ENCODE measurements around the gene GRAP2.

DNA sequence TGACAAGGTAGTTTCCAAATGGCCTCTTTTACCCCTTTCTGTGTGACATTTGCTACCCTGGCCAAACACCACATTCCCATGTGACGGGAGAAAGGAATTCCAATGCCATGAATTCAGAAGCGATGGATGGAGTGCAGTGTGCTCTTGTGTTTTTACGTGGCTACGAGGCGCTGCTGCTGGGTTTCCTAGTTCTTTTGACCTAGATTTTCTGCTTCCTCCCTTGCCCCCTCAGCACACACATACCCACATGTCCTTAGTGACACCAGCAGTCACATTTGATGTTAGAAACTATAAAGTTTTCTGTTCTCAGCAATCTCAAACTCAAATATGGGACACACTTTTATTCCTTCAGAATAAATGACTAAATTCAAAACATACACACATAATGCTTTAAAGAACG is 51.5 kb downstream of the GRAP2 start:
- TF ChIP-seq, protein P1, sequence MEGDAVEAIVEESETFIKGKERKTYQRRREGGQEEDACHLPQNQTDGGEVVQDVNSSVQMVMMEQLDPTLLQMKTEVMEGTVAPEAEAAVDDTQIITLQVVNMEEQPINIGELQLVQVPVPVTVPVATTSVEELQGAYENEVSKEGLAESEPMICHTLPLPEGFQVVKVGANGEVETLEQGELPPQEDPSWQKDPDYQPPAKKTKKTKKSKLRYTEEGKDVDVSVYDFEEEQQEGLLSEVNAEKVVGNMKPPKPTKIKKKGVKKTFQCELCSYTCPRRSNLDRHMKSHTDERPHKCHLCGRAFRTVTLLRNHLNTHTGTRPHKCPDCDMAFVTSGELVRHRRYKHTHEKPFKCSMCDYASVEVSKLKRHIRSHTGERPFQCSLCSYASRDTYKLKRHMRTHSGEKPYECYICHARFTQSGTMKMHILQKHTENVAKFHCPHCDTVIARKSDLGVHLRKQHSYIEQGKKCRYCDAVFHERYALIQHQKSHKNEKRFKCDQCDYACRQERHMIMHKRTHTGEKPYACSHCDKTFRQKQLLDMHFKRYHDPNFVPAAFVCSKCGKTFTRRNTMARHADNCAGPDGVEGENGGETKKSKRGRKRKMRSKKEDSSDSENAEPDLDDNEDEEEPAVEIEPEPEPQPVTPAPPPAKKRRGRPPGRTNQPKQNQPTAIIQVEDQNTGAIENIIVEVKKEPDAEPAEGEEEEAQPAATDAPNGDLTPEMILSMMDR (IDR thresholded peaks at IDR 0.05): no peak
- no peak for TF ChIP-seq POLR2A (IDR thresholded peaks at IDR 0.05)
- TF ChIP-seq POLR2AphosphoS5 (IDR thresholded peaks at IDR 0.05): no peak
- no peak for TF ChIP-seq EP300 (IDR thresholded peaks at IDR 0.05)

All from gastroesophageal sphincter (tissue), 3 donors.